A549 (cell line): ENCODE measurements around the gene RAPGEF5.

Source experiments
- ATOH8 ChIP-seq: fragments of 250-450 bp; sonication (Bioruptor Pico); IDR thresholded peaks from 2 replicates; pipeline ENCODE4 v1.5.0; 2020; ENCODE audit warnings: low read depth, mild to moderate bottlenecking, moderate library complexity
- CTCF ChIP-seq: fragments of >200 bp; sonication (Bioruptor Twin); formaldehyde crosslinking; IDR thresholded peaks from 3 replicates; pipeline ENCODE4 v1.5.1; 2016
- HDAC2 ChIP-seq: fragments of 200-600 bp; sonication (generic); IDR thresholded peaks from 2 replicates; pipeline ENCODE4 v1.6.1; 2016
- KDM5A ChIP-seq: fragments of 200-600 bp; sonication (generic); IDR thresholded peaks from 2 replicates; pipeline ENCODE4 v1.6.1; 2016; ENCODE audit warnings: antibody characterized with exemption, mild to moderate bottlenecking
- MAFK ChIP-seq: fragments of 450-650 bp; IDR thresholded peaks from 2 replicates; pipeline ENCODE4 v1.6.1; 2014; ENCODE audit not compliant: partially characterized antibody
- MAX ChIP-seq: IDR thresholded peaks from 2 replicates; pipeline ENCODE4 v1.6.1; 2012
- POLR2A ChIP-seq: IDR thresholded peaks from 2 replicates; pipeline ENCODE4 v1.6.1; 2012; ENCODE audit warnings: mild to moderate bottlenecking, low read length
- RAD21 ChIP-seq, 2 experiments: fragments of >200 bp in 1 of 2; sonication (Bioruptor Twin) in 1 of 2; formaldehyde crosslinking in 1 of 2; IDR thresholded peaks in 1 of 2; conservative IDR thresholded peaks in 1 of 2; 2 replicates in 1 of 2; 3 replicates in 1 of 2; pipeline ENCODE4 v1.6.1; 2012 to 2018; ENCODE audit warnings: inconsistent platforms in 1 of 2
- REST ChIP-seq: fragments of 200-600 bp; sonication (generic); IDR thresholded peaks from 2 replicates; pipeline ENCODE4 v1.6.1; 2016; ENCODE audit warnings: antibody characterized with exemption, mild to moderate bottlenecking, moderate library complexity

- TF ChIP-seq POLR2A (no peak), CTCF (no peak), RAD21 (conservative IDR thresholded peaks at IDR 0.05 in 1 of 2, IDR thresholded peaks at IDR 0.05 in 1 of 2) (no peak), KDM5A (no peak), ATOH8 (CRISPR knock-in tag) (no peak), MAX (no peak), HDAC2 (no peak), MAFK (no peak), REST (no peak)
These were observed 127.8 kb downstream of the RAPGEF5 start for GRCh38 chr7:22229148-22229547.
